8988T (cell line): Measurements from ENCODE around the gene ATP2A3.

Experiments used
- DNase-seq: peaks from one replicate; pipeline ENCODE4 v3.0.0; 2011

Gene ATP2A3

DNA sequence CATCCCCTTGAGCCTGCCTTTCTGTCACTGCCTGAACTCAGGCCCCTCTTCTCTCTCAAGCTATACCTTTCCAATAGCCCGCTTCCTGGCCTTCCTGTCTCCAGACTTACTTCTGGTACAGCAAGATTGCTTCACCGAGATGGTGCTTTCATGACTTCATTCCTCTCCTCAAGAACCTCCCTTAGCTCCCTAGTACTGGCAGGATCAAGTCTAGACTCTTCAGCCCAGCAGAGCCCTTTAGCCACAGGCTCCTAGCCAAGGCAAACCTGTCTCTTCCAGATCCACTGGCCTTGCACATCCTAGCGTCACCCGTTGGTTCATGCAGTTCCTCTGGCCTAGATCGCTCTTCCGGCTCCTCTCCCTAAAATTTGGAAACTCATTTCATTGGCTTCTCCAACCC lies 6.4 kb upstream of the ATP2A3 start:
- no peak for DNase-seq

GRCh38 chr17:3969963-3970362 lies 5.7 kb upstream of the ATP2A3 start:
- no peak for DNase-seq

- no peak for DNase-seq
These were observed 4.8 kb upstream of the ATP2A3 start for GRCh38 chr17:3968886-3969524.

DNA sequence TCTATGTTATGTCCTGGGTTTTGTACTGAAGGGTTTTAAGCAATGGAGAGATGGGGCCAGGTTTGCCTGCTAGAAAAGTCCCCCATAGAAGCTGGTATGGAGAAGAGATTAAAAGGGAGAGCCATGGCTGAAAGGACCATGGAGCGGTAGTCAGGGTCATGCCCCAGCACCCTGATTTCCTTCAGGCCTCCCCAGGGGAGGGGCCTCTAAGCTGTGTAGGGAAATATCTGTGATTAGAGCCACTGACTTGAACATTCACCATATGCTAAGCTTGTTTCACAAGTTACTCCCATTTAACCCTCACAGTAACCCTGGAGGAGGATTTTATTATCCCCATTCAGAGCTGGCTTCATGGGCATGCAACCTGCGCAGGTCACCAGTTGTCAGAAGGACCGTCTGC lies 3.8 kb upstream of the ATP2A3 start:
- DNase-seq: no peak

- DNase-seq: no peak
These were observed 2.6 kb upstream of the ATP2A3 start for GRCh38 chr17:3966720-3967363.

DNA sequence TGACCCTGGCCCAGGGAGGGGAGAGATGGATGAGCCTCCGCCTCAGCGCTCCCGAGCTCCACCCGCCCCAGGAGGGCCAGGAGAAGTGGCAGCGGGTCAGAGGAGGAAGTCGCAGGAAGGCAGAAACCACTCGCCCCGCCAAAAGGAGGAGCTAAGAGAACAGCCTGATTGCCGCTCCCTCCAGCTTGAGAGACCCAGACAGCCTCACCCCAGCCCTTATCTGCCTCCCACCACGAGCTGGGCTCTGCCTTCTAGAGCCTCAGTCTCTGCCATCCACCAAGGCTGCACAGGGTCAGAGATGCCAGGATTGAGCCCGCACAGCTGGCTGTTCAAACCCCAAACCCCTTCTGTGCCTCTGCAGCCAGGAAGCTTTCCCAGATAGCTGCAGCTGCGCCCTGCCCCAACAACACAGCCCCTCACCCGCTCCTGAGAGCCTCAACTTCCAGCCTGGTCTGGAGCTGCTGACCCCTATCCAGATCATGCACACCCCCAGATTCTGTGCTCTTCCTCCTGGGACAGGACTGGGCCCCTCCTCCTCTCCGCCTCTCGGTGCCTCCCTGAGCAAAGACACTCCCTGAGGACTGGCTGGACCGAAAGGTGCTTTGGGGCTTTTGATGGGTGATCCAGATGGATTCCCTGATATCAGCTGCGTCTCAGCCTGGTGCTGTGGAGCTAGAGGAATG lies 1.0 kb upstream of the ATP2A3 start:
- peak; percentile 77 for DNase-seq

- DNase-seq: no peak
These were observed 718 bp downstream of the ATP2A3 start for GRCh38 chr17:3963237-3964201.

GRCh38 chr17:3962965-3963236 lies 1.3 kb downstream of the ATP2A3 start:
- no peak for DNase-seq

DNA sequence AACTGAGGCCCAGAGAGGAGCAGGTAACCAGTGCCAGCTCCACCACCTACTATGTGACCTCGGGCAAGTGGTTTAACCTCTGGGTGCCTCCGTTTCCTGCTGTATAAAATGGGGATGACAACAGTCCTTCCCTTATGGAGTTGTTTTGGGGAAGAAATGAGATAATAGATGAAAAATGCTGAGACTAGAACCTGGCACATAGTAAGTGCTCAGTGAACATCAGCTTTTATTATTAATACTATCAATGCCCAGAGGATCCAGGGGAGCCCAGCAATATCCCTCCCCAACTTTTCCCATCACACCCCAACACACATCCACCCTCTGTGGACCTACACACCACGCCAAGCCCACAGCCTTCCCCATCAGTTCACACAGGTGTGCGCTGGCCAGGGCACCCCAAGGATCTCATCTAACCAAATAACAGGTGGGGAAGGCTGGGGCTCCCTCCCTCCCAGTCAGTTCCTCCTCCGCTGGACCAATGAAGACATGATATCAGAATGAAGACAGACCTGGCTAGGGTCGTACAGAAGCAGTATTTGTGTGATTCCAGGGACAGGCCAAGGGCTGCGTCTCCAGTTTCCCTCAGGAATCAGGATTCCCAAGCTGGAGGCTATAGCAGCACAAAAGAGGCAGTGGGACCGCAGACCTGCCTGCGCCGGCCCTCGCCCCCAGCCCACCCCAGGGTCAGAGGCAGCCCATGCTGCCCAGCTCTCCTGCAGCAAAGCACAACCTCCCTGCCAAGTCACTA lies 1.8 kb downstream of the ATP2A3 start:
- no peak for DNase-seq

GRCh38 chr17:3961564-3962047 lies 2.6 kb downstream of the ATP2A3 start:
- DNase-seq: no peak

GRCh38 chr17:3960764-3961163 lies 3.5 kb downstream of the ATP2A3 start:
- DNase-seq: no peak

DNA sequence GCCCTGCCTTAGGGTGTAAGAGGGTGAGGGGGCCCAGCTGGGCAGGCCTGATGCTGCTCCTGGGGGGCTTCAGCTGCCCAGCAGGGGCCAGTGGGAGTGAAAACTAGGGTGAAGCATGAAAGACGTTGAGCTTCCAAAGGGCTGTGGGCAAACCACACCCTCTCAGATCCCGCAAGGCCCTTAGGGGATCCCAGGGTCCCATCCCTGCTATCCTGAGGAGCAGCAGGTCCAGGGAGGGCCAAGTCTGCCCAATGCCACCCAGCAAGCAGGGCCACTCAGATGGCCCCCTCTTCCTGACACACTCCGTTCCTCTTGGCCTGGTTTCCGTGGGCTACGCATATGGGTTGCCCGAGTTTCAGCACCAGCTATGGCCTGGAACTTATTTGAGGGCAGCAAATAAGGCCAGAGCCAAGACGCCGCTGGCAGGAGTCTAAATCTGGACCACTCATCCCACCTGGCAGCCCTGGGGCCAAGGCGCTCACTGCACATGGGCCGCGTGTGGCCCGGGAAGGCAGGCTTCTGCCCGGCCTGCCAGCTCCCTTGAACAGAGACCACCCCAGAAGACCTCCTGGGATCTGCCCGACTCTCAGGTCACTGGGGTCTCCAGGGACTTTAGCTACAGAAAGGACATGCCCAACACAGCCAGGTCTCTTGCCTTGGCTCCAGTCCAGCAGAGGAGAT lies 4.2 kb downstream of the ATP2A3 start:
- no peak for DNase-seq

DNA sequence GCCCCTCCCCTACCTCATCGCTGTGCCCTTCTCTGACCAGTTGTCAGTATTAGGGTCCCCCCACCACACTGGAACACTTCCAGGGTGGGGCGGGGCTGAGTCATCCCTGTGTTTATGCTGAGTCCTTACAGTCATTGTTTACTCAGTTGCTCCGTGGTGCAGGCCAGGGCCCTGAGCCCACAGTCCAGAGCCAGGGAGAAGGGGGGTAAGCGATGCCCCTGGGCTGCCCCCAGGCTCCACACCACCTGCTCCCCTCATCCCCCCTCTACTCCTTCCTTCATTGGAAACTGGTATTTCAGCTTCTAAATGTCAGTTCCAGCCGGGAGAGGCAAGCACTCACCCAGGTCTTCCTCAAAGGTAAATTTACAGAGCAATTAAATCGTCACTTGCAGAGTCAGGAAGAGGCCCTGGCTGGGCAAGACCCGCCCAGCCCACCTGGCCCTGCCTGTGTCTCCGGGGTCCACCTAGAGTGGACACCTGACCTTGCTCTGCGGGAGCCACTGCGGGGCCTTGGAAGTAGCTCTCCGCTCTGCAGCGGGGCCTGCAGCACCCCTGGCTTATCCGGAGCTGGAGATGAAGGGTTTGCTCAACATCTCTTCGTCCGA lies 4.8 kb downstream of the ATP2A3 start:
- DNase-seq: no peak

- no peak for DNase-seq
These were observed 6.3 kb downstream of the ATP2A3 start for GRCh38 chr17:3957735-3958599.

- DNase-seq: no peak
These were observed 7.3 kb downstream of the ATP2A3 start for GRCh38 chr17:3956983-3957382.

DNA sequence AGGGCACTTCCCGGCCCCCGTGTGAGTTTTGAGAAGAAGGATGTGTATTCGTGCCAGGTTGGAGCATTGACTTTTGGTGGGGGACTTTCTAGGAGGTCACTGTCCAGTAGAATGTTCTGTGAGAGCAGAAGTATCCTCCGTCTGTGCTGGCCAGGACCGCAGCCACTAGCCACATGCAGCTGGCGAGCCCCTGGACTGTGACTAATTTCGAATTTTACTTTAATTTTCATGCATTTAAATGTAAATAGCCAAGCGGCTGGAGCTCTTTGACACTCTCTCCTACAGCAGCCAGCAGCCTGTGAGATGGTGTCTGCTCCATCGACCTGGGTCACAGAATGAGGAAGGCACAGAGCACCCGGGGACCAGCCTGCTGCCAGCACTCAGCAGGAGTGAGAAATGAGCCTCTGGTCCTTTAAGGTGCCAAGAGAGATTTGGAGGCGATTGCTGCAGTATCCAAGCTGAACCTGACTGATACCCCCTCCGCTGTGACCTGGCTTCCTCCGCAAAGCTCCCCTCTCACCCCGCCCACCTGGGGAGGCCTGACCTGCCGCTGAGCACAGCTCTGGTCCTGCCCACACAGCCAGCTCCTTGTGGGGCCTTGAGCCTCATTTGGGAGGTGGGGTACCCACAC lies 7.8 kb downstream of the ATP2A3 start:
- no peak for DNase-seq

- DNase-seq: no peak
These were observed 8.6 kb downstream of the ATP2A3 start for GRCh38 chr17:3955673-3955988.

DNA sequence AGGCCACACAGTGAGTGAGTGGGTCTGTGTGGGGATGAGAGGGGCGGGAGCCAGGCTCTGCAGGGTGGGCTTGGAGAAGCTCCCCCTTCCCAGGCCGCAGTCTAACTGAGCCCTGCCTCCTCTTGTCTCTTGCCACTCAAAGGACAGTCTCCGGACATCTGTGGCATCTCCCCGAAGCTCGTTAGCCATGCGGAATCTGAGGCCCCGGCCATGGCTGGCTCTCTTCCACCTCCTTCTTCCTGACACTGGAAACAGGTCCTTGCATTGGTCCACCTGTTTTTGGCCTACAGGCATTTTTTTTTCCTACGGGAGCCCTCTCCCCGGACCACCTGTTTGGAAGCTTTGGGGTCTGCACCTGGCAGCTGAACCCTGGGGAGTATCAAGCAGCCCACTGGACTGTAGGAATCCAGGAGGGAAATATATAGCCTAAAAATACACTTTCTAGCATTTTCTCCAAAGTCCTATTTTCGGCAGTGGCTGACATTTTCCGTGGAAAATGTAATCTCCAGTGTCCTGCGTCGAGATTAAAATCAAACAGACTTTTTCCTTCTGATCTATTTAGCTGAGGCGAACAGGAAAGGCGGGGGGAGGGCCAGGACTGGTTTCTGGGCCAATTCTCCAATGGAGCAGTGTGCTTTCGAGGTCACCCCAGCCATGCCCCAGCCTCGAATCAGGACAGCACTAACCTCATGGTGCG lies 9.1 kb downstream of the ATP2A3 start:
- no peak for DNase-seq

- no peak for DNase-seq
These were observed 10.2 kb downstream of the ATP2A3 start for GRCh38 chr17:3954086-3954485.

DNA sequence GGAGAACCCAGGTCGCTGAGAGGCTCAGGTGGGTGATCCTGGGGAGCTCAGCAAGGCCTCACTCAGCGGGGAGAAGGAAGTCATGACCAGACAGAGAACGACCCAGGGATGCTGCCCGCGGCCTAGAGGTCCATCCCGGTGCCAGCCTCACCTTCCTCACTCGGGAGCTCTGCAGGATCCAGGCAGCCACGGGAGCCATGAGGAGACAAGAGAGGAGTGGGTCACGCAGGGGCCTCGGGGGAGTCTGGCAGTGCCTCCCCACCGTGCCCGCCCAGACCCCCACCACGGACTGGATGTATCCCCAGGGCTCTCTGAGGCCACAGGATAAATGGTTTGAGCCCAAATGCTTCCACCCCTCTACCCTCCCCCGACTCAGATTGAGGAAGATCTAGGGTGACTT lies 10.7 kb downstream of the ATP2A3 start:
- DNase-seq: no peak
